GM23338 (cell line): Measurements from ENCODE around the gene MICALL2. TPM values are rescaled to one million over a fixed set of nuclear protein-coding genes. Genes with fewer than 3 reads are reported as not detected.
A peak's percentile ranks its signal among the peaks of the same experiment; 100 is the strongest.

Experiments used
- ATAC-seq: fragments of 200-7000 bp; cut with Tn5 transposase; 3 replicates; pipeline ENCODE4 v1.9.1; 2020
- DNase-seq: peaks from one replicate; pipeline ENCODE4 v3.0.0-alpha.2; 2015; ENCODE audit warnings: low spot score
- H2AFZ ChIP-seq: fragments of 200-600 bp; sonication (generic); 2 replicates; pipeline ENCODE4 v1.8.0; 2016; ENCODE audit warnings: antibody characterized with exemption, mild to moderate bottlenecking, moderate library complexity
- H3F3A ChIP-seq: fragments of 200-600 bp; sonication (generic); replicated peaks from 2 replicates; pipeline ENCODE4 v1.8.0; 2017; ENCODE audit warnings: antibody characterized with exemption, mixed run types, low read depth
- H3K27ac ChIP-seq: fragments of 200-600 bp; sonication (generic); 2 replicates; pipeline ENCODE4 v1.6.1; 2016; ENCODE audit warnings: low read depth
- H3K27me3 ChIP-seq: fragments of 200-600 bp; sonication (generic); 2 replicates; pipeline ENCODE4 v1.8.0; 2016; ENCODE audit warnings: mild to moderate bottlenecking, mixed run types, moderate library complexity; ENCODE audit not compliant: insufficient read depth
- H3K36me3 ChIP-seq: fragments of 200-600 bp; sonication (generic); 2 replicates; pipeline ENCODE4 v1.8.0; 2016; ENCODE audit warnings: mild to moderate bottlenecking; ENCODE audit not compliant: insufficient read depth
- H3K4me1 ChIP-seq: fragments of 200-600 bp; sonication (generic); 2 replicates; pipeline ENCODE4 v1.8.0; 2016; ENCODE audit warnings: mild to moderate bottlenecking, moderate library complexity; ENCODE audit not compliant: insufficient read depth
- H3K4me2 ChIP-seq: fragments of 200-600 bp; sonication (generic); 2 replicates; pipeline ENCODE4 v1.7.1; 2017; ENCODE audit warnings: mixed run types
- H3K4me3 ChIP-seq: fragments of 200-600 bp; sonication (generic); 2 replicates; pipeline ENCODE4 v1.6.1; 2016; ENCODE audit warnings: mixed run types
- H3K79me2 ChIP-seq: fragments of 200-600 bp; sonication (generic); replicated peaks from 2 replicates; pipeline ENCODE4 v1.8.0; 2017; ENCODE audit warnings: mild to moderate bottlenecking; ENCODE audit not compliant: insufficient read depth
- H3K9me2 ChIP-seq: fragments of 200-600 bp; sonication (generic); 2 replicates; pipeline ENCODE4 v1.8.0; 2017; ENCODE audit not compliant: insufficient read depth
- H4K20me1 ChIP-seq: fragments of 200-600 bp; sonication (generic); replicated peaks from 2 replicates; pipeline ENCODE4 v1.8.0; 2017; ENCODE audit warnings: mild to moderate bottlenecking; ENCODE audit not compliant: insufficient read depth
- H3K27ac Mint-ChIP-seq: 2 replicates; pipeline ENCODE4 v1.8.0; 2020; ENCODE audit warnings: inconsistent platforms, mild to moderate bottlenecking, moderate library complexity, mixed read lengths
- H3K27me3 Mint-ChIP-seq: 3 replicates; pipeline ENCODE4 v1.8.0; 2022; ENCODE audit warnings: low read depth, mild to moderate bottlenecking, moderate library complexity, mixed read lengths, inconsistent platforms; ENCODE audit not compliant: insufficient read depth, poor library complexity
- H3K36me3 Mint-ChIP-seq: 3 replicates; pipeline ENCODE4 v1.8.0; 2021; ENCODE audit warnings: low read depth, mild to moderate bottlenecking, inconsistent platforms, moderate library complexity, mixed read lengths
- H3K4me1 Mint-ChIP-seq: 3 replicates; pipeline ENCODE4 v1.8.0; 2020; ENCODE audit warnings: mild to moderate bottlenecking, inconsistent platforms, mixed read lengths
- H3K4me3 Mint-ChIP-seq: 3 replicates; pipeline ENCODE4 v1.8.0; 2021; ENCODE audit warnings: moderate library complexity, mild to moderate bottlenecking, inconsistent platforms, mixed read lengths
- H3K9me3 Mint-ChIP-seq: 3 replicates; pipeline ENCODE4 v1.8.0; 2020; ENCODE audit warnings: moderate library complexity, mild to moderate bottlenecking, inconsistent platforms, mixed read lengths
- CREB1 ChIP-seq: fragments of 250-450 bp; sonication (Bioruptor Pico); IDR thresholded peaks from 2 replicates; pipeline ENCODE4 v1.5.0; 2020; ENCODE audit warnings: low read depth, mild to moderate bottlenecking, moderate library complexity
- CTCF ChIP-seq, 2 experiments: fragments of 200-600 bp in 1 of 2; sonication (generic) in 1 of 2; conservative IDR thresholded peaks; 2 replicates each; pipeline versions ENCODE4 v1.5.1 to v1.6.1; 2016 to 2017; ENCODE audit warnings: antibody characterized with exemption in 2 of 2, low read depth in 2 of 2, mild to moderate bottlenecking in 2 of 2, moderate library complexity in 1 of 2
- ETS1 ChIP-seq: IDR thresholded peaks from 2 replicates; pipeline ENCODE4 v1.6.1; 2016; ENCODE audit warnings: antibody characterized with exemption
- EZH2 ChIP-seq: fragments of 200-600 bp; sonication (generic); IDR thresholded peaks from one replicate; pipeline ENCODE4 v1.8.0; 2017; ENCODE audit warnings: antibody characterized with exemption, mild to moderate bottlenecking, low read depth; ENCODE audit not compliant: unreplicated experiment
- EZH2phosphoT487 ChIP-seq: fragments of 200-600 bp; sonication (generic); IDR thresholded peaks from one replicate; pipeline ENCODE4 v1.8.1; 2018; ENCODE audit warnings: antibody characterized with exemption; ENCODE audit not compliant: unreplicated experiment
- NANOG ChIP-seq: IDR thresholded peaks from 2 replicates; pipeline ENCODE4 v1.6.1; 2016; ENCODE audit warnings: antibody characterized with exemption, borderline replicate concordance
- POLR2AphosphoS5 ChIP-seq: IDR thresholded peaks from 2 replicates; pipeline ENCODE4 v1.6.1; 2016; ENCODE audit warnings: antibody characterized with exemption, low read depth
- STAT1 ChIP-seq: IDR thresholded peaks from one replicate; pipeline ENCODE4 v1.6.1; 2016; ENCODE audit warnings: antibody characterized with exemption; ENCODE audit not compliant: unreplicated experiment
- ZNF462 ChIP-seq: fragments of 250-450 bp; sonication (Bioruptor Pico); IDR thresholded peaks from 2 replicates; pipeline ENCODE4 v1.5.0; 2020; ENCODE audit warnings: mild to moderate bottlenecking, moderate library complexity
- polyA plus RNA-seq: library from polyadenylated mRNA; unstranded; fragments of >200 nt; fragmentation: Nextera tagmentation; extraction: Ambion mirVana; gene quantifications from 2 replicates; pipeline ENCODE4 v1.2.1, GENCODE V29; 2016
- total RNA-seq: library from RNA; depleted of rRNA; stranded (reverse); fragments of >200 nt; shearing (Covaris generic); gene quantifications from 2 replicates; pipeline ENCODE4 v1.2.3, GENCODE V29; 2014

MICALL2 gene
- total and polyA plus RNA-seq, 2 experiments from 2014 or later = 7.0 to 13.0 TPM

GRCh38 chr7:1503816-1504775, 44.8 kb upstream of the MICALL2 start, which contains the start of gene INTS1:
INTS1 (minus strand) TSS chr7:1504389; CDS start chr7:1503960, 429 bp downstream.
- no peaks in the 10 kb centered on the region; the same call in 1 of the 2 replicates for H4K20me1 ChIP-seq
- H3F3A ChIP-seq = peaks cover 9% of the 10 kb centered on the region; the same call in 1 of the 2 replicates
- TF ChIP-seq CTCF (conservative IDR thresholded peaks at IDR 0.05; ENCODE audit: low read depth in 2 of 2) = peak; percentile 57 to 81
- no peak for TF ChIP-seq STAT1
- no peak for TF ChIP-seq ZNF462 (CRISPR knock-in tag)
- peak; percentile 71 for TF ChIP-seq POLR2AphosphoS5
- peak; percentile 25; the same call in 1 of the 2 replicates for TF ChIP-seq CREB1 (CRISPR knock-in tag)
- no peak for TF ChIP-seq EZH2phosphoT487
- peak; percentile 95 for TF ChIP-seq ETS1
- no peak for TF ChIP-seq NANOG
- no peak for TF ChIP-seq EZH2
- ATAC-seq = peak; percentile 91
- no peaks in the 10 kb centered on the region for H3K9me2 ChIP-seq
- Mint-ChIP-seq H3K9me3 (no peaks in the 10 kb centered on the region), H3K36me3 (peaks cover 32% of the 10 kb centered on the region), H3K4me1 (peaks cover 17% of the 10 kb centered on the region), H3K27me3 (peaks cover 22% of the 10 kb centered on the region), H3K4me3 (peak within 1 kb of the TSS; percentile 95), H3K27ac (peak within 1 kb of the TSS; percentile 80; the same call in 1 of the 2 replicates)
- no peak within 1 kb of the TSS for H2AFZ ChIP-seq
- peaks cover 35% of the 10 kb centered on the region for H3K79me2 ChIP-seq
- peaks cover 4% of the 10 kb centered on the region; the same call in 1 of the 2 replicates for H3K36me3 ChIP-seq
- H3K4me3 ChIP-seq = peak within 1 kb of the TSS; percentile 90
- H3K27me3 ChIP-seq = no peaks in the 10 kb centered on the region
- DNase-seq = peak; percentile 96
- no peak within 1 kb of the TSS for H3K27ac ChIP-seq
- H3K4me2 ChIP-seq = peak within 1 kb of the TSS; percentile 92
- H3K4me1 ChIP-seq = no peaks in the 10 kb centered on the region; the same call in 1 of the 2 replicates
